Loucy (cell line): Measurements from ENCODE around the gene LAMB1.

Experiments
- H2AFZ ChIP-seq: fragments of 200-600 bp; sonication (generic); 2 replicates; pipeline ENCODE4 v1.6.0; 2016; ENCODE audit warnings: antibody characterized with exemption, mild to moderate bottlenecking, low read length, moderate library complexity
- H3F3A ChIP-seq: fragments of 200-600 bp; 2 replicates; pipeline ENCODE4 v1.6.0; 2016; ENCODE audit warnings: antibody characterized with exemption, low read depth, mild to moderate bottlenecking
- H3K27me3 ChIP-seq: fragments of 200-600 bp; sonication (generic); 2 replicates; pipeline ENCODE4 v1.6.1; 2014; ENCODE audit warnings: low read length, mild to moderate bottlenecking; ENCODE audit not compliant: insufficient read depth, poor library complexity, severe bottlenecking
- H3K36me3 ChIP-seq: fragments of 200-600 bp; sonication (generic); 2 replicates; pipeline ENCODE4 v1.6.1; 2016; ENCODE audit warnings: low read length; ENCODE audit not compliant: insufficient read depth
- H3K4me1 ChIP-seq: fragments of 200-600 bp; sonication (generic); 2 replicates; pipeline ENCODE4 v1.5.1; 2014; ENCODE audit warnings: low read length, mild to moderate bottlenecking; ENCODE audit not compliant: insufficient read depth, poor library complexity, severe bottlenecking
- H3K4me2 ChIP-seq: fragments of 200-600 bp; sonication (generic); 2 replicates; pipeline ENCODE4 v1.6.0; 2014; ENCODE audit warnings: antibody characterized with exemption, low read length, low read depth, mild to moderate bottlenecking; ENCODE audit not compliant: poor library complexity, severe bottlenecking
- H3K4me3 ChIP-seq: fragments of 200-600 bp; sonication (generic); 2 replicates; pipeline ENCODE4 v1.5.1; 2014; ENCODE audit warnings: low read length, mild to moderate bottlenecking, mixed read lengths; ENCODE audit not compliant: poor library complexity, severe bottlenecking
- H3K79me2 ChIP-seq: fragments of 200-600 bp; sonication (generic); 2 replicates; pipeline ENCODE4 v1.6.1; 2014; ENCODE audit warnings: low read length; ENCODE audit not compliant: insufficient read depth
- H3K9ac ChIP-seq: fragments of 200-600 bp; sonication (generic); 2 replicates; pipeline ENCODE4 v1.6.0; 2014; ENCODE audit warnings: mild to moderate bottlenecking, low read depth, low read length, moderate library complexity; ENCODE audit not compliant: poor library complexity, severe bottlenecking
- H3K9me2 ChIP-seq: fragments of 200-600 bp; sonication (generic); replicated peaks from 2 replicates; pipeline ENCODE4 v1.6.1; 2016; ENCODE audit warnings: low read depth, low read length, mixed read lengths
- H3K9me3 ChIP-seq: fragments of 200-600 bp; sonication (generic); 2 replicates; pipeline ENCODE4 v1.6.1; 2014; ENCODE audit warnings: mild to moderate bottlenecking, antibody characterized with exemption, low read length, low read depth; ENCODE audit not compliant: insufficient read depth
- H4K20me1 ChIP-seq: fragments of 200-600 bp; sonication (generic); 2 replicates; pipeline ENCODE4 v1.6.0; 2014; ENCODE audit warnings: antibody characterized with exemption, low read length, mild to moderate bottlenecking; ENCODE audit not compliant: insufficient read depth, poor library complexity, severe bottlenecking
- EZH2phosphoT487 ChIP-seq: fragments of 200-600 bp; IDR thresholded peaks from 2 replicates; pipeline ENCODE4 v1.6.1; 2018; ENCODE audit warnings: antibody characterized with exemption, mild to moderate bottlenecking, moderate library complexity, borderline replicate concordance
- TF ChIP-seq, protein P1 (sequence below): fragments of 200-600 bp; sonication (generic); conservative IDR thresholded peaks from 2 replicates; pipeline ENCODE4 v1.5.1; 2014; ENCODE audit warnings: mild to moderate bottlenecking, antibody characterized with exemption, low read length

LAMB1 gene

DNA sequence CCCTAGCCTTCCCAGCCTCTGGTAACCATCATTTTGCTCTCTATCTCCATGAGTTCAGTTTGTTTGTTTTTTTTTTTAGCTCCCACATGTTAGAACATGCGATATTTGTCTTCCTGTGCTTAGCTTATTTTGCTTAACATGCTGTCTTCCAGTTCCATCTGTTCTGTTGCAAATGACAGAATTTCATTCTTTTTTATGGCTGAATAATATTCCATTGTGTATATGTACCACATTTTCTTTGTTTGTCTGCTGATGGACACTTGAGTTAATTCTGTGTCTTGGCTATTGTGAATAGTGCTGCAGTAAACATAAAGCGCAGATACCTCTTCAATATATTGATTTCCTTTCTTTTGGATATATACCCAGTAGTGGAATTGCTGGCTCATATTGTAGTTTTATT lies 91.0 kb downstream of the LAMB1 start:
- no peak overlapping the region for H3K4me3 ChIP-seq
- H3K36me3 ChIP-seq: peaks cover 85% of the 10 kb centered on the region

GRCh38 chr7:107909445-107909844 lies 93.5 kb downstream of the LAMB1 start:
- no peaks in the 10 kb centered on the region for H3K9me3 ChIP-seq
- no peak for TF ChIP-seq EZH2phosphoT487
- TF ChIP-seq, protein P1, sequence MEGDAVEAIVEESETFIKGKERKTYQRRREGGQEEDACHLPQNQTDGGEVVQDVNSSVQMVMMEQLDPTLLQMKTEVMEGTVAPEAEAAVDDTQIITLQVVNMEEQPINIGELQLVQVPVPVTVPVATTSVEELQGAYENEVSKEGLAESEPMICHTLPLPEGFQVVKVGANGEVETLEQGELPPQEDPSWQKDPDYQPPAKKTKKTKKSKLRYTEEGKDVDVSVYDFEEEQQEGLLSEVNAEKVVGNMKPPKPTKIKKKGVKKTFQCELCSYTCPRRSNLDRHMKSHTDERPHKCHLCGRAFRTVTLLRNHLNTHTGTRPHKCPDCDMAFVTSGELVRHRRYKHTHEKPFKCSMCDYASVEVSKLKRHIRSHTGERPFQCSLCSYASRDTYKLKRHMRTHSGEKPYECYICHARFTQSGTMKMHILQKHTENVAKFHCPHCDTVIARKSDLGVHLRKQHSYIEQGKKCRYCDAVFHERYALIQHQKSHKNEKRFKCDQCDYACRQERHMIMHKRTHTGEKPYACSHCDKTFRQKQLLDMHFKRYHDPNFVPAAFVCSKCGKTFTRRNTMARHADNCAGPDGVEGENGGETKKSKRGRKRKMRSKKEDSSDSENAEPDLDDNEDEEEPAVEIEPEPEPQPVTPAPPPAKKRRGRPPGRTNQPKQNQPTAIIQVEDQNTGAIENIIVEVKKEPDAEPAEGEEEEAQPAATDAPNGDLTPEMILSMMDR: no peak
- no peaks in the 10 kb centered on the region for H3F3A ChIP-seq
- no peaks in the 10 kb centered on the region for H3K9me2 ChIP-seq
- H3K27me3 ChIP-seq: no peaks in the 10 kb centered on the region
- no peak overlapping the region for H3K4me2 ChIP-seq
- no peaks in the 10 kb centered on the region for H3K4me1 ChIP-seq
- peaks cover 15% of the 10 kb centered on the region for H4K20me1 ChIP-seq
- no peak overlapping the region for H3K9ac ChIP-seq
- H3K4me3 ChIP-seq: no peak overlapping the region
- peaks cover 89% of the 10 kb centered on the region for H3K36me3 ChIP-seq
- peaks cover 17% of the 10 kb centered on the region; the same call in 1 of the 2 replicates for H3K79me2 ChIP-seq
- no peak overlapping the region for H2AFZ ChIP-seq

More for the DNA sequence above, 91.0 kb downstream of the LAMB1 start:
- H3K4me2 ChIP-seq: no peak overlapping the region
- no peaks in the 10 kb centered on the region for H3K9me2 ChIP-seq
- H3F3A ChIP-seq: no peaks in the 10 kb centered on the region
- peaks cover 18% of the 10 kb centered on the region for H4K20me1 ChIP-seq
- H3K79me2 ChIP-seq: peaks cover 20% of the 10 kb centered on the region
- H3K9ac ChIP-seq: no peak overlapping the region
- no peaks in the 10 kb centered on the region for H3K4me1 ChIP-seq
- no peaks in the 10 kb centered on the region for H3K9me3 ChIP-seq
- TF ChIP-seq EZH2phosphoT487: no peak
- TF ChIP-seq, protein P1: no peak
- H2AFZ ChIP-seq: no peak overlapping the region
- H3K27me3 ChIP-seq: no peaks in the 10 kb centered on the region

GRCh38 chr7:107907790-107908189 lies 95.2 kb downstream of the LAMB1 start:
- Histone ChIP-seq H2AFZ (no peak overlapping the region), H4K20me1 (peaks cover 7% of the 10 kb centered on the region), H3F3A (no peaks in the 10 kb centered on the region), H3K9me3 (no peaks in the 10 kb centered on the region), H3K27me3 (no peaks in the 10 kb centered on the region), H3K9me2 (no peaks in the 10 kb centered on the region), H3K9ac (no peak overlapping the region), H3K79me2 (peaks cover 13% of the 10 kb centered on the region; the same call in 1 of the 2 replicates), H3K4me2 (no peak overlapping the region), H3K4me3 (no peak overlapping the region), H3K4me1 (no peaks in the 10 kb centered on the region), H3K36me3 (peaks cover 92% of the 10 kb centered on the region)
- no peak for TF ChIP-seq EZH2phosphoT487
- TF ChIP-seq, protein P1: no peak
